Endodermal cell (in vitro differentiated cells): Measurements from ENCODE around the gene USP9X. TPM values are rescaled to one million over a fixed set of nuclear protein-coding genes. Genes with fewer than 3 reads are reported as not detected.
A peak's percentile ranks its signal among the peaks of the same experiment; 100 is the strongest.
"Not testable (repeated sequence)": the region's sequence is repeated elsewhere in the genome, so short reads cannot be mapped to it uniquely, and the experiment has no call there.

Experiments
- DNase-seq: peaks from one replicate; pipeline ENCODE4 v3.0.0-alpha.2; 2017
- H3K27ac ChIP-seq: 2 replicates; pipeline ENCODE4 v1.5.1; 2013; ENCODE audit warnings: mild to moderate bottlenecking, low read depth, low read length, moderate library complexity
- H3K27me3 ChIP-seq: 2 replicates; pipeline ENCODE4 v1.6.1; 2013; ENCODE audit warnings: mild to moderate bottlenecking, low read length, moderate library complexity; ENCODE audit not compliant: insufficient read depth, control insufficient read depth, poor library complexity, severe bottlenecking
- H3K36me3 ChIP-seq: 2 replicates; pipeline ENCODE4 v1.7.0; 2013; ENCODE audit warnings: mild to moderate bottlenecking, low read length, moderate library complexity; ENCODE audit not compliant: control insufficient read depth, insufficient read depth
- H3K4me1 ChIP-seq: one replicate; pipeline ENCODE4 v1.7.0; 2013; ENCODE audit warnings: low read length; ENCODE audit not compliant: control insufficient read depth, insufficient read depth
- H3K4me3 ChIP-seq: 2 replicates; pipeline ENCODE4 v1.5.1; 2013; ENCODE audit warnings: mild to moderate bottlenecking, low read length, moderate library complexity
- H3K9ac ChIP-seq: 2 replicates; pipeline ENCODE4 v1.6.1; 2013; ENCODE audit warnings: mild to moderate bottlenecking, low read length, moderate library complexity; ENCODE audit not compliant: poor library complexity, severe bottlenecking; ENCODE audit errors: extremely low read depth
- H3K9me3 ChIP-seq: 2 replicates; pipeline ENCODE4 v1.6.1; 2013; ENCODE audit warnings: mild to moderate bottlenecking, low read length, moderate library complexity; ENCODE audit not compliant: control insufficient read depth
- H3K27ac Mint-ChIP-seq: 2 replicates; pipeline ENCODE4 v1.8.0; 2020; ENCODE audit warnings: mixed read lengths
- H3K27me3 Mint-ChIP-seq: 2 replicates; pipeline ENCODE4 v1.8.0; 2021; ENCODE audit warnings: mild to moderate bottlenecking, mixed read lengths; ENCODE audit not compliant: insufficient read depth
- H3K36me3 Mint-ChIP-seq: 2 replicates; pipeline ENCODE4 v1.8.0; 2020; ENCODE audit warnings: low read depth, mixed read lengths
- H3K4me1 Mint-ChIP-seq: 2 replicates; pipeline ENCODE4 v1.8.0; 2020; ENCODE audit warnings: mixed read lengths
- H3K4me3 Mint-ChIP-seq: 2 replicates; pipeline ENCODE4 v1.8.0; 2020; ENCODE audit warnings: mild to moderate bottlenecking, moderate library complexity, mixed read lengths
- H3K9me3 Mint-ChIP-seq: 2 replicates; pipeline ENCODE4 v1.8.0; 2020; ENCODE audit warnings: mild to moderate bottlenecking, mixed read lengths
- CTCF ChIP-seq: fragments of 200-600 bp; sonication (generic); conservative IDR thresholded peaks from 2 replicates; pipeline ENCODE4 v1.5.0; 2021; ENCODE audit warnings: antibody characterized with exemption, mild to moderate bottlenecking
- WGBS, 2 experiments: methylation state at CpG; one replicate each; pipeline versions ENCODE4 v1.1.5 to v1.1.7; 2013; ENCODE audit warnings: missing lambda C conversion rate in 2 of 2, mixed read lengths in 1 of 2; ENCODE audit not compliant: insufficient coverage in 1 of 2, insufficient read length in 1 of 2; 5-methylcytosine and 5-hydroxymethylcytosine counted together
- total RNA-seq, 2 donors: library from RNA; stranded (reverse); fragmentation: NEBNext Ultra II Directional in 1 of 2; extraction: Animal tissue kit (Norgen Biotek cat#: 25700) in 1 of 2; gene quantifications; 2 replicates in 1 of 2; 3 replicates in 1 of 2; pipeline ENCODE4 v1.2.1, GENCODE V29; 2021

USP9X gene
- total RNA-seq, 2 donors from 2014 or later = 88.1 to 128 TPM

DNA sequence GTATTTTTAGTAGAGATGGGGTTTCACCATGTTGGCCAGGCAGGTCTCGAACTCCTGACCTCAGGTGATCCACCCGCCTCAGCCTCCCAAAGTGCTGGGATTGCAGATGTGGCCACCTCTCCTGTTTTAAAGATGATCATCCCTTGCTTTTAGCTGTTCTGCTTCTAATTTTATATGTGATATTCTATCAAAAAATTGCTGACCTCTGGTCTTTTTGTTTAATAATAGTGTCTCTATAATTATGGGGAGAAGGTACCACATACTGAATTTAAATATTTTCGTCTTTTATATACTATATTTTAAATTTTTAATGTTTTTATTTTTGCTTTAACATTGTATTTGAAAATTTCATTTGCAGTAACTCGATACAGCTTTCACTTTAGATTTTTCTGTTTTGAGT, 15.6 kb downstream of the USP9X start:
- no peak overlapping the region for H3K27ac ChIP-seq
- H3K27me3 Mint-ChIP-seq = no peaks in the 10 kb centered on the region
- H3K4me1 Mint-ChIP-seq = peaks cover 13% of the 10 kb centered on the region
- no peak for DNase-seq
- no peak for TF ChIP-seq CTCF
- peaks cover 15% of the 10 kb centered on the region for H3K9me3 Mint-ChIP-seq
- no peak overlapping the region for H3K4me3 Mint-ChIP-seq
- H3K36me3 ChIP-seq = peaks cover 8% of the 10 kb centered on the region
- H3K36me3 Mint-ChIP-seq = peaks cover 21% of the 10 kb centered on the region
- no peak overlapping the region for H3K9ac ChIP-seq
- no peaks in the 10 kb centered on the region for H3K9me3 ChIP-seq
- WGBS, 2 experiments = 100% methylated on average over 1 to 3 of the region's 4 CpGs
- no peaks in the 10 kb centered on the region for H3K4me1 ChIP-seq
- no peak overlapping the region for H3K27ac Mint-ChIP-seq
- H3K4me3 ChIP-seq = no peak overlapping the region
- no peaks in the 10 kb centered on the region for H3K27me3 ChIP-seq

DNA sequence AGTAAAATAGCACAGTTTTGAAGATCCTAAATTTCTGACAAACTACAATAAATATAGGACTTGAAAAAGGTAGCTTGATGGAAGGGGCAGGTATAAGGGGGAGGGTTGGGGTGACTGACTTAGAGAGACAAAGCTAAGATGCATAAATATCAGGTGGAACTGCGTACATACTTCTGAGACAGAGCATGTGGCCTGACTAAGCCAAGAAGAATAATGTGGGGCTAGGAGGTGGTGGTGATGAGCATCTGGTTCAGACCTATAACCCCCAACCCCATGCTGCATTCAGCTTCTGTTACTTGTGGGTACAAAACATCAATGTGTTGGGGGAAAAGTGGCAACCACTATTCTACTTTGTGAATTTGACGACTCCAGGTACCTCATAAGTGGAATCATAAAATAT, 19.8 kb downstream of the USP9X start:
- H3K27ac Mint-ChIP-seq = no peak overlapping the region
- 93 to 100% methylated on average over 1 to 2 of the region's 2 CpGs for WGBS, 2 experiments
- no peaks in the 10 kb centered on the region for H3K27me3 ChIP-seq
- H3K27ac ChIP-seq = no peak overlapping the region
- TF ChIP-seq CTCF = no peak
- H3K4me3 Mint-ChIP-seq = no peak overlapping the region
- H3K36me3 Mint-ChIP-seq = peaks cover 15% of the 10 kb centered on the region
- peaks cover 3% of the 10 kb centered on the region for H3K36me3 ChIP-seq
- H3K9ac ChIP-seq = no peak overlapping the region
- H3K27me3 Mint-ChIP-seq = no peaks in the 10 kb centered on the region
- H3K4me1 Mint-ChIP-seq = peaks cover 30% of the 10 kb centered on the region
- DNase-seq = no peak
- no peaks in the 10 kb centered on the region for H3K4me1 ChIP-seq
- no peaks in the 10 kb centered on the region for H3K9me3 ChIP-seq
- no peak overlapping the region for H3K4me3 ChIP-seq
- H3K9me3 Mint-ChIP-seq = peaks cover 18% of the 10 kb centered on the region

DNA sequence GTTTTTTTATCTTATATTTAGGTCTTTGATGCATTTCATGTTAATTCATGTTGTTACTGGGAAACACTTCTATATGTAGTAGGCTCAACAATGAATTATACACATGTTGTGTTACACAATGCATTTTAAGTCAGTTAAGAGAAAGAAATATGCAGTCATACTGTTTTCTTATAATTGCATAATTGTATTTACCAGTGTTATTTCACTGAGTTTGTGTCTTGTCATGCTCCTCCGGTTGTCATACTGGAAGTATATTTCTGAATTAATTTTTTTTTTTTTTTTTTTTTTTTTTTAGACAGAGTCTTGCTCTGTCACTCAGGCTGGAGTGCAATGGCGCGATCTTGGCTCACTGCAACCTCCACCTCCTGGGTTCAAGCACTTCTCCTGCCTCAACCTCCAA, 21.0 kb downstream of the USP9X start:
- not testable (repeated sequence) for H3K27ac ChIP-seq, H3K4me1 ChIP-seq, H3K36me3 ChIP-seq, DNase-seq, H3K4me3 Mint-ChIP-seq, H3K9ac ChIP-seq, H3K27me3 Mint-ChIP-seq, H3K9me3 ChIP-seq, H3K27me3 ChIP-seq, H3K4me3 ChIP-seq, H3K27ac Mint-ChIP-seq
- Mint-ChIP-seq H3K4me1 (peaks cover 38% of the 10 kb centered on the region), H3K9me3 (peaks cover 16% of the 10 kb centered on the region), H3K36me3 (peaks cover 13% of the 10 kb centered on the region)
- WGBS, 2 experiments = 100% methylated on average over 2 of the region's 3 CpGs; no CpG with 5 or more reads in 1 of the 2 experiments

DNA sequence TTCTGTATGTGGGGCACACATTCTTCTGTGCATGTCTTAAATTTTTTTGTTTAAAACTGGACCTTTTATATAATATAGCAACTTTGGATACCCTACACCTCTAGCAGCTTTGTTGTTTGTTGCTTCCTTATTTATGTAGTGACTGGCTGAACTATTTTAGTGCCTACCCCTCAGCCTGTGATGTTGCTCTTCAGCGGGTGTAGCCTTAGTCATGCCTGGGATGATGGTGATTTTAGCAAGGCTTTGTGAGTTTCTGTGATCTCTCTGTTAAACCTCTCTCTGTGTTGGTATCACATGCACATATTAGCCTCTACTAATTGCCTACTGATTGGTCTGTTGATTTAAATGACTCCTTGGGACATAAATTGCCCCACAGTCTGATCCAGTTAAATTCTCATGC, 22.8 kb downstream of the USP9X start:
- Mint-ChIP-seq H3K4me3 (no peak overlapping the region), H3K27ac (peak overlapping the region; percentile 70), H3K4me1 (peaks cover 47% of the 10 kb centered on the region), H3K9me3 (peaks cover 15% of the 10 kb centered on the region), H3K27me3 (no peaks in the 10 kb centered on the region), H3K36me3 (peaks cover 9% of the 10 kb centered on the region)
- WGBS, 2 experiments = 33% methylated on average over 1 of the region's 1 CpG; no CpG with 5 or more reads in 1 of the 2 experiments
- H3K4me3 ChIP-seq = peak overlapping the region; percentile 45
- no peaks in the 10 kb centered on the region for H3K9me3 ChIP-seq
- DNase-seq = no peak
- H3K36me3 ChIP-seq = peaks cover 3% of the 10 kb centered on the region
- no peaks in the 10 kb centered on the region for H3K4me1 ChIP-seq
- H3K27me3 ChIP-seq = no peaks in the 10 kb centered on the region
- no peak overlapping the region for H3K27ac ChIP-seq
- TF ChIP-seq CTCF = no peak
- H3K9ac ChIP-seq = no peak overlapping the region
